GM18499 (cell line): ENCODE measurements around the gene ILDR2.

ENCODE experiments used
- ATAC-seq: cut with Tn5 transposase; IDR thresholded peaks from one replicate; pipeline ENCODE4 v1.9.1; 2021; ENCODE audit warnings: moderate number of reproducible peaks; ENCODE audit not compliant: insufficient read depth, unreplicated experiment

ILDR2 gene

GRCh38 chr1:166929911-166930310, 45.4 kb downstream of the ILDR2 start:
- ATAC-seq = no peak

GRCh38 chr1:166927701-166928100, 47.6 kb downstream of the ILDR2 start:
- ATAC-seq = no peak

DNA sequence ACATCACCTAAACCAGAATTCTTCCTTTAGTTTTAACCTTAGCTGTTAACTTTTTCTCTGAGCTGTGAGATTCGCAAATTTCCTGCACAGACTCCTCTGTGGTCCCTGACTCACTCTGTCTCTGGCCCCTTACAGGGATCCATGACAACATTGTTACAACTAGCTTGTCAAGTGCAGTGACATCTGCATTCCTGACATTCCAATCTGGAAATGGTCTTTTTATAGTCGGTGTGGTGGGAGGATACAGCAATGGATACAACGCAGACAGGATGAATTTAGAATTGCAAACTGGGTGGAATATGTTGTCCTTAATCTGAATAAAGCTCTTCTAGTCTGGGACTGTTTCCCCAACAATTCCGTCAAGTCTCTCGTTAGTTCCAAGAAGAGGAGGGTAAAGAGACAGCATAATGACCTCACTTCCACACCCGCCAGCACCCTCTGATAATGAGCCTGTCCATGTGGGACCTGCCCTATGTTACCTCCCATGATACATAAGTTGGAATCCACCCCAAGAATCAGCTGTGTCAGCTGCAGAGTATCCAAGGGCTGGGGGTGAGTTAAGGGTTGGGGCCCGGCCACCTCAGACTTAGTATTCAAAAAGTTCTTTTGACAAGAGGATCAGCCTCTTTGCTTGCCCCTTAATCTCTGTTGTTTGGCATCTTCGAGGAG, 49.4 kb downstream of the ILDR2 start:
- no peak for ATAC-seq

GRCh38 chr1:166924823-166925541, 50.4 kb downstream of the ILDR2 start:
- peak; percentile 81 for ATAC-seq

DNA sequence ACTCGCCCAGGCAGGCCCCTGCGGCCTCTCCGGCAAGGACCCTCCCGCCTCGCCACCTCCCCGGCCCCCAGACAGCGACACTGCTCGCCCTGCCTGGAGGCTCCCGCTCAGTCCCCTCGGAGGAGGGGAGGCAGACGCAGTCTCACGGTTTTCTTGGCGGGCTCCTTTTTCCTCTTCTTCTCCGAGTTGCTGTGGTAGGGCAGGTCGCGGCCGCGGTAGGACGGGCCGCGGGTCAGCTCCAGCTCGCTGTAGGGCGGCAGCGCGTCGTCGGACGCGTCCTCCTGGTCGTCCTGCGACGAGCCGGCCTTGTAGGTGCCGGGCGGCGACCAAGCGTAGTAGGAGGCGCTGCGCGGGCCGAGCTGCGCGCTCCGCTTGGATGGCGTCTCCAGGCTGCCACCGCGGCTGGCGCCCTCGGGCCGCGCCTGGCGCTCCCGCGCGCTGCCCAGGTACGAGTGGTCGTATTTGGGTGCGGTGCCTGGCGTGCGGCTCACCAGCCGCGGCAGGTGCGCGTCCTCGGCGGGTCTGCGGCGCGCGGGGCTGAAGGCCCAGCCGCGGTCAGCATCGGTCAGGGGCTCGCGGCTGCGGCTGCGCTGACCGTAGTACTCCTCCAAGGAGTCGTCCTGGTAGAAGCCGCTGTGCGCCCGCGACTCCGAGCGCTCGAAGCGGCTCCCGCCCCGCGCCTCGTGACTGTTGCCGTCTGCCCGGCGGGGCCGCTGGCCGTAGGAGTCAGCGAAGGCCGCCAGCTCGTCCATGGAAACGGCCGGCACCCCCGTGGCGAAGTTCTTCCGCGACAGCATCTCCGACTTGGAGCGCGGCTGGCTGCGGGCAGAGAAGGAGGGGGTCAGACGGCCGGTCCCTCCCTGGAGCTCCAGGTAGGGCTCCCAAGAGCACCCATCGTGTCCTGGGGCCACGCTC, 54.5 kb downstream of the ILDR2 start:
- ATAC-seq = no peak

DNA sequence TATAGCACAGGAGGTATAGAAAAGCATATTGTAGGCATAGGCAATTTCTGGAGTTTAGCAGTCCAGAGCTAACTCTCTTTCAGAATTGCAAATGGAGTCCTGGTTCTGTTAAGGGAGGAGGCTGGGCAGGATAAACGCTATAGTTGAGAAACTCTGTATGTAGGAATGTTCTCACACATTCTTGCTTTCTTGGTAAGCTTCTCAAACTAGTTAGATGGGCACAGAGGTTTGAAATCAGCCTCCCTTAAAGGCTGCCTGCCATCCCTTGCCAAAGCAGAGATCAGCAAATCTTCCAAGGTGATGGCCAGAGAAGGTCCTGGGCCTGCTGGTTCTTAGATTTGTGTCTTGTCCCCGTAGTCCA, 56.4 kb downstream of the ILDR2 start:
- ATAC-seq = no peak

GRCh38 chr1:166918088-166918955, 57.0 kb downstream of the ILDR2 start:
- ATAC-seq = no peak

GRCh38 chr1:166915941-166916340, 59.4 kb downstream of the ILDR2 start:
- ATAC-seq = no peak

- ATAC-seq = no peak
These were observed 60.3 kb downstream of the ILDR2 start for GRCh38 chr1:166915042-166915441.

DNA sequence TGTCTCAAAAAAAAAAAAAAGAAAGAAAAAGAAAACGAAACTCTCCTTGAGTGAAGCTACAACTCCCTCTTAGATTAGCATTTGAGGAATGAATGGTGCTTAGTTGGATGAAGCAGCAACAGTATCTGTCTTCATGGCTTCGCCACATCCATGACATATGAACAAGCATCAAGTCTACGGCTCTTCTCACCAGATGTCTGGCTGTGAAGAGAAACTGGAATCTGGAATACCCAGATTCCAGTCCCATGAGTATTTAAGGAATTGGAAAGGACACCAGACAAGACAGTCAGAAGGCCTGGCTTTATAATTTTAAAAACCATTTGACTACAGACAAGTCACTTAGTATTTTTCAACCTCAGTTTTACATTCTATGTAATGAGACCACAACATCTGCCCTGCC, 61.2 kb downstream of the ILDR2 start:
- ATAC-seq = no peak

- ATAC-seq = no peak
These were observed 63.7 kb downstream of the ILDR2 start for GRCh38 chr1:166911624-166912023.

DNA sequence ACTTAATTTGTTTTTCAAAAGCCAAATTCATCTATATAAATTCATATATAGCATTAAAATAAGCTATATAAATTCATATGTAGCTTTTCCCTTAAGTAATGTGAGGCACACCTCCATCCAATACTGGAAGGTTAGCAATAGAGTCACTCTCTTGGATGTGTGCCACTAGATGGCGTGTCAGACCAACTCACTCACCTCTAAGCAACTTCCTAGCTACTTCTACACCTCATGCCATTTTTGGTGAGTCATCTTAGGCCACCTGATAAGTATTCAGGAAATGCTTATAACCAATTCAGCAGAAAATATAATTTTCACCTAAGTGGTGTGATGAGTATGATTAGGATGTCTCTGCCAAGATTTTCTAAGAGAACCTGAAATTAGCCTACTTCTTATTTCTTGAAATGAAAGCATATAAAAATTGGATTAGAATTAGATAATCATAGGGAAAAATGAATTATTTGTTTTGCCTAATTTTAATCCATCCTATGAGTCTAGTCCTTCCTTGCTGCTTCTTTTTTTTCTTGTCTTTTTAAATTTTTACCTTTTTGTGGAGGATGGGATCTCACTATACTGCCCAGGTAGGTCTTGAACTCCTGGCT, 64.8 kb downstream of the ILDR2 start:
- peak; percentile 93 for ATAC-seq

DNA sequence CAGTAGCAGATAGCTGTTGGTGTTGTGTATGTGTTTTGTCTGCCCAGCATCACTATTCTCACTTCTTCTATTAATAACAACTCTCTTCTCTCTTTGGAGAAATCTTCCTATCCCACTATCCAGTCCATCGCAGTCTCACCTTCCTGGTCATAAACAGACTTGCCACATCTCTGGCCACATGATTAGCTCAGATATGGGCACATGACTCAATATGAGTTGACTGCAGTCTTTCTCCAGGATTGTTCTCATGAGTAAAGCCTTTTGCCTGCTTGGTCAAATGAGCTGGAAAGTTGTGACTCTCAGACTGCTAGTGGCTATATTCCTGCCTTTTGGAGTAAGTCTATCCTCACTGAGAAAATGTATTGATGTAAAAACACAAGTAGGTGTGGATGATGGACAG, 66.4 kb downstream of the ILDR2 start:
- no peak for ATAC-seq

DNA sequence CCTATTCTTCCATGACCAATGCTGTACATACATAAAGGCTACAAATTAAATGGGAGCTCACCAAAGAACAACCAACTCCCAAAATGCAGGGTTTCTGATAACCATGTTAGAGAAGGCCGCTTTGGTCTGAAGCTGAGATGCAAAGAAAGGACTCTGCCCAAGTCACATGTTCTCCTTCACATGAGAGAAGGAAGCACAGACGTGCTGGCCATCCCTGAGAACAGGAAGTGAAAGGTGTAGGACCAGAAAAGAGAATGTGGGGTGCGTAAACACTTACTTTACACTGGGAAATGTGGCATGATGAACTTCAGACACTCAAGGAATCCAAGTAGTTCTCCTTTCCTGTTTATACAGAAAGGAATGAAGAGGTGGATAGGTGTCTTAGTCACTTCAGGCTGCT, 67.6 kb downstream of the ILDR2 start:
- no peak for ATAC-seq

GRCh38 chr1:166907051-166907450, 68.3 kb downstream of the ILDR2 start:
- ATAC-seq = no peak

GRCh38 chr1:166906647-166907046, 68.7 kb downstream of the ILDR2 start:
- no peak for ATAC-seq

DNA sequence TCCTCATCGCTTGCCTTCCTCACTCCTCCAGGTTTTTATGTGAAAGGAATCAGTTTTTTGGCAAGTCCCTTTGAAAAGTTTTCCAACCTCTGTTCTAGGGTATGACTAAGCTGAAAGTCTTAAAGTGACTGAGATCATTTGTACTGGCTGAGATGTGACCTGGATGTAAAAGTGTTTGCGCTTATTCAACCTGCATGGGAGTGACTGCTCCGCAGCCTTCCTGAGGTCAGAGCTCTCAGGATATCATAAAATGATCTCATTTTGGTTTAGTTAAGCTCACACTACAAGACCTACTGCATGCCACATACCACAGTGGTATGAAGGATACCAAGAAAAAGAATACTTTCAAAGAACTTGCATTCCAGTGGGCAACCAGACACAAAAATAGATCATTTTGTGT, 69.4 kb downstream of the ILDR2 start:
- ATAC-seq = no peak

DNA sequence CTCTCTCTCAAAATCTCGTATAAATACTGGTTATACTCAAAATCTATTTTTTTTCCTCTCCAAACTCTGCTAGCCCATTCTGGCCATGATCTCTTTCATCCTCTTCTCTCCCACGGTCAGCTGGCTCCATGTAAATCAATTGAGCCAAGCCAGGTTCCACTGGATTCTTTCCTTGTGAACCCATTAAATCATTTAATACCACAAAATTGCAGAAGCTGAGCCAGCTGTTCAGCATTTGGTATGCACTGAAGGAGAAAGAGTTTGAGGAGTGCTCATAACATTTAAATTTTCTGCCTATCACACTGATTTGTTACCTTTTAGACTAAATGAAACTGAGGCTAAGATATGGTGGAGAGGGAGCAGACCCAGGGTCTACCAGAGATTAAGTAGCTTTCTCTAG, 70.2 kb downstream of the ILDR2 start:
- ATAC-seq = no peak

DNA sequence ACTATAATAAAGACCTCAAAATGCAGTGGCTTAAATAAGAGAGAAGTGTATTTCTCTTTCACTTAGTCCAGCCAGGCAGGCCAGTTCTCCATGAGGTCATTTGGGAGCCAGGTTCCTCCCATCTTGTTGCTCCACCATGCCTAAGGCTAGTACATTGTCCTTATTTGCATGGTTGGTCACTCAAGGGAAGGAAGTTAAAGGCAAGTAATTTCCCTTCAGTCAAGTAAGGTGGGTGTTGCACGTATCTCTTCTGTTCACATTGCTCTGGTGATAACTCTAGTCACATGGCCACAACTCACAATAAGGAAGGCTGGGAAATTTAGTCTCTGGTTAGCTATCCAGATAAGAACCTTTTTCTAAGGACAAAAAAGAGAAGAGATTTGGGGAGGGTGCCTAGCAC, 72.1 kb downstream of the ILDR2 start:
- no peak for ATAC-seq

GRCh38 chr1:166902279-166902678, 73.1 kb downstream of the ILDR2 start:
- ATAC-seq = no peak
